Measurements from ENCODE around the gene FAM81A. TPM values are rescaled to one million over a fixed set of nuclear protein-coding genes. Genes with fewer than 3 reads are reported as not detected.

The FAM81A gene
- total RNA-seq, 6 experiments from 2014 or later = not detected

DNA sequence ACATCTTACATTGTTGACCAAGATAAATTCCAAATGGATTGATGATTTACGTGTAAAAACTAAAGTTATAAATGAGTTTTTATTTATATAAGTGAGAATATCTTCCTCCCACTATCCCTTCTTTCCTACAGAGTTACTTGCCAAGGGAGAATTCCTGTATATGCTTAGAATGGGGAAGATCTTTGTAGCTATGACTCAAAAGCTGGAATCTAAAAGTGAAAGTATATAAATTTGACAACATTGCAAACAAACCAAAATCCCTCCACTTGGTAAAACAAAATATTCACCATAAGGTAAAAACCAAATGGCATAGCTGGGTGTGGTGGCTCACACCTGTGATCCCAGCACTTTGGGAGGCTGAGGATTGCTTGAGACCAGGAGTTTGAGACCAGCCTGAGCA is 120.9 kb downstream of the FAM81A start:
- no peak overlapping the region for H3K27ac Mint-ChIP-seq
- no peak for TF ChIP-seq CTCF (IDR thresholded peaks at IDR 0.05)
- peaks cover 4% of the 10 kb centered on the region; the same call in 1 of the 2 replicates for H3K27me3 Mint-ChIP-seq (ENCODE audit: insufficient read depth)
- H3K4me3 Mint-ChIP-seq = peak overlapping the region; percentile 41; the same call in 1 of the 2 replicates
- DNase-seq = no peak
- peaks cover 20% of the 10 kb centered on the region for H3K4me1 Mint-ChIP-seq (ENCODE audit: low read depth)
- H3K9me3 Mint-ChIP-seq = no peaks in the 10 kb centered on the region
- H3K36me3 Mint-ChIP-seq (ENCODE audit: low read depth) = no peaks in the 10 kb centered on the region

DNA sequence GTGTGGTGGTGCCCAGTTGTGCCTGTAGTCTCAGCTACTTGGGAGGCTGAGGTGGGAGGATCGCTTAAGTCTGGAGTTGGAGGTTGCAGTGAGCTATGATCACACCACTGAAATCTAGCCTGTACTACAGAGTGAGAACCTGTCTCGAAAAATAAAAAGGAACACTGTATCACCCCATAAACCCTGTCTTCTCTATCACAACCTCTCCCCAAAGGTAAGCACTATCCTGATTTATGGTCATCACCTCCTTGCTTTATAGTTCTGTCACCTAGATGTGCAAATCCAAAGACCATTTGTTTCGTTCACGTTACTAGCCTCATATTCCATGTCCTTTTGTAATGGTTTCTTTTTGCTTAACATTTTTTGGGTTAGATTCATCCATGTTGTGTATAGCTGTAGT is 123.6 kb downstream of the FAM81A start:
- Mint-ChIP-seq H3K36me3 (ENCODE audit: low read depth) (no peaks in the 10 kb centered on the region), H3K9me3 (no peaks in the 10 kb centered on the region; the same call in 1 of the 2 replicates), H3K4me1 (ENCODE audit: low read depth) (peaks cover 7% of the 10 kb centered on the region; the same call in 1 of the 2 replicates), H3K4me3 (no peak overlapping the region), H3K27ac (no peak overlapping the region), H3K27me3 (ENCODE audit: insufficient read depth) (peaks cover 2% of the 10 kb centered on the region; the same call in 1 of the 2 replicates)
- no peak for TF ChIP-seq CTCF (IDR thresholded peaks at IDR 0.05)
- no peak for DNase-seq

DNA sequence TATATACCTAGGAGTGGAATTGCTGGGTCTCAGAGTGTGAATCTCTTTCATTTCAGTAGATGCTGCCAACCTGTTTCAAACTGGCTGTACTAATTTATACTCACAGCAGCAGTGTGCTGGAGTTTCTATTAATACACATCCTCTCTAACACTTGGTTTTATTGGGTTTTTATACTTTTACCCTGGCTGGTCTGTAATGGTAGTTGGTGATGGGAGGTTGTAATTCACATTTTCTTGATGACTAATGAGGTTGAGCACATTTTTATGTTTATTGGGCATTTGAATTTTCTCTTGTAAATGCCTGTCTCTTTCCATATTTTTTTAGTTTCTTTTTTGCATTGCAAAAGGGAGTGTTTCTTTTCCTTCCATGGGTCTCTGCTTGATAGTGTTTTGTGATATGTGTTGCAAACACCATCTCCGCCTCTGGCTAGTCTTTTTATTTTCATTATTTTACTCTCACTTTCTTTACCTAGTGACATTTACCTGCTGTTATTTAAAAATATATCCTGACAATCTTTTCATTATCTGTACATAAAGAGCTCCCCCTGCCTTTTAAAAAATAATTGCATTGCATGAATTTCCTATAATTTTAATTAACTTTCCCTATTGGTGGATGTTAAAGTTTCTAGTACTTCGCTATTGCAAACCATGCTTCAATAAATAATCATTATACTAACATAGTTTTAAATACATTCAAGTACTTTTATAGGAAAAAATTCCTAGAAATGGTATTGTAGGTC is 124.6 kb downstream of the FAM81A start:
- Mint-ChIP-seq H3K4me1 (ENCODE audit: low read depth) (peaks cover 7% of the 10 kb centered on the region; the same call in 1 of the 2 replicates), H3K27ac (no peak overlapping the region), H3K9me3 (no peaks in the 10 kb centered on the region; the same call in 1 of the 2 replicates), H3K36me3 (ENCODE audit: low read depth) (no peaks in the 10 kb centered on the region), H3K27me3 (ENCODE audit: insufficient read depth) (peaks cover 2% of the 10 kb centered on the region; the same call in 1 of the 2 replicates), H3K4me3 (no peak overlapping the region)
- peak; percentile 70 for TF ChIP-seq CTCF (IDR thresholded peaks at IDR 0.05)
- no peak for DNase-seq

- H3K36me3 Mint-ChIP-seq (ENCODE audit: low read depth) = no peaks in the 10 kb centered on the region
- H3K4me3 Mint-ChIP-seq = no peak overlapping the region
- no peak for DNase-seq
- H3K9me3 Mint-ChIP-seq = no peaks in the 10 kb centered on the region; the same call in 1 of the 2 replicates
- no peak for TF ChIP-seq CTCF (IDR thresholded peaks at IDR 0.05)
- peaks cover 10% of the 10 kb centered on the region for H3K4me1 Mint-ChIP-seq (ENCODE audit: low read depth)
- no peak overlapping the region for H3K27ac Mint-ChIP-seq
- peaks cover 2% of the 10 kb centered on the region for H3K27me3 Mint-ChIP-seq (ENCODE audit: insufficient read depth)
Measured at GRCh38 chr15:59565299-59565698, 127.3 kb downstream of the FAM81A start.

DNA sequence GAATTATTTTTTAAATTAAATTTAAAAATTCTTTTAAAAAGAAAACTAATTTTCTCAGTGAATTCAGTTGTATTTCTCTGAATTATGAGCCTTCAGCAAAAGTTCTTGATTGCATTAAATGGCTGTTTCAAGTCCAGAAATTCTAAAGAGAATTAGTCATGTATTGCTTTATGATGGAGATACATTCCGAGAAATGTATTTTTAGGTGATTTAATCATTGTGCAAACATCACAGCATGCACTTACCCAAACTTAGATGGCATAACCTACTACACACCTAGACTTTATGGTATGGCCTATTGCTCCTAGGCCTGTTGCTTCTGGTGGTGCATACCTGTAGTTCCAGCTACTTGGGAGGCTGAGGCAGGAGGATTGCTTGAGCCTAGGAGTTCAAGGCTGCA is 129.3 kb downstream of the FAM81A start:
- no peak overlapping the region for H3K27ac Mint-ChIP-seq
- no peak overlapping the region for H3K4me3 Mint-ChIP-seq
- no peaks in the 10 kb centered on the region for H3K36me3 Mint-ChIP-seq (ENCODE audit: low read depth)
- DNase-seq = no peak
- peaks cover 2% of the 10 kb centered on the region for H3K27me3 Mint-ChIP-seq (ENCODE audit: insufficient read depth)
- H3K9me3 Mint-ChIP-seq = no peaks in the 10 kb centered on the region; the same call in 1 of the 2 replicates
- H3K4me1 Mint-ChIP-seq (ENCODE audit: low read depth) = peaks cover 13% of the 10 kb centered on the region
- no peak for TF ChIP-seq CTCF (IDR thresholded peaks at IDR 0.05)

All from HFFc6 (cell line).